Measurements from ENCODE around the gene OPN4. TPM values are rescaled to one million over a fixed set of nuclear protein-coding genes. Genes with fewer than 3 reads are reported as not detected.
"Not testable (repeated sequence)": the region's sequence is repeated elsewhere in the genome, so short reads cannot be mapped to it uniquely, and the experiment has no call there.

Gene OPN4
- total RNA-seq, 1 donor = not detected

- H3K9me3 ChIP-seq (ENCODE audit: low read depth, low read length) = no peaks in the 10 kb centered on the region
- no peak overlapping the region for H3K4me3 ChIP-seq (ENCODE audit: low read length)
- H3K27me3 ChIP-seq (ENCODE audit: insufficient read depth, low read length) = no peaks in the 10 kb centered on the region
- H3K4me1 ChIP-seq (ENCODE audit: insufficient read depth, low read length) = no peaks in the 10 kb centered on the region
Observed at GRCh38 chr10:86642499-86642898, 11.8 kb upstream of the OPN4 start.

GRCh38 chr10:86644152-86644793 is 10.1 kb upstream of the OPN4 start:
- Histone ChIP-seq H3K9me3 (ENCODE audit: low read depth, low read length) (no peaks in the 10 kb centered on the region), H3K4me3 (ENCODE audit: low read length) (no peak overlapping the region), H3K4me1 (ENCODE audit: insufficient read depth, low read length) (no peaks in the 10 kb centered on the region), H3K27me3 (ENCODE audit: insufficient read depth, low read length) (no peaks in the 10 kb centered on the region)

GRCh38 chr10:86644794-86645445 is 9.4 kb upstream of the OPN4 start:
- no peaks in the 10 kb centered on the region for H3K4me1 ChIP-seq (ENCODE audit: insufficient read depth, low read length)
- H3K9me3 ChIP-seq (ENCODE audit: low read depth, low read length) = no peaks in the 10 kb centered on the region
- no peaks in the 10 kb centered on the region for H3K27me3 ChIP-seq (ENCODE audit: insufficient read depth, low read length)
- no peak overlapping the region for H3K4me3 ChIP-seq (ENCODE audit: low read length)

GRCh38 chr10:86645621-86646165 is 8.7 kb upstream of the OPN4 start:
- not testable (repeated sequence) for H3K27me3 ChIP-seq (ENCODE audit: insufficient read depth, low read length); H3K9me3 ChIP-seq (ENCODE audit: low read depth, low read length); H3K4me1 ChIP-seq (ENCODE audit: insufficient read depth, low read length)

GRCh38 chr10:86646532-86646931 is 7.8 kb upstream of the OPN4 start:
- Histone ChIP-seq H3K4me3 (ENCODE audit: low read length) (no peak overlapping the region), H3K9me3 (ENCODE audit: low read depth, low read length) (no peaks in the 10 kb centered on the region), H3K4me1 (ENCODE audit: insufficient read depth, low read length) (no peaks in the 10 kb centered on the region), H3K27me3 (ENCODE audit: insufficient read depth, low read length) (no peaks in the 10 kb centered on the region)

More at GRCh38 chr10:86645621-86646165, 8.7 kb upstream of the OPN4 start:
- not testable (repeated sequence) for H3K4me3 ChIP-seq (ENCODE audit: low read length)

- H3K9me3 ChIP-seq (ENCODE audit: low read depth, low read length) = no peaks in the 10 kb centered on the region
- H3K4me3 ChIP-seq (ENCODE audit: low read length) = no peak overlapping the region
- no peaks in the 10 kb centered on the region for H3K27me3 ChIP-seq (ENCODE audit: insufficient read depth, low read length)
- H3K4me1 ChIP-seq (ENCODE audit: insufficient read depth, low read length) = no peaks in the 10 kb centered on the region
Observed at GRCh38 chr10:86646933-86647332, 7.4 kb upstream of the OPN4 start.

GRCh38 chr10:86647773-86648703 is 6.3 kb upstream of the OPN4 start:
- no peaks in the 10 kb centered on the region for H3K9me3 ChIP-seq (ENCODE audit: low read depth, low read length)
- no peaks in the 10 kb centered on the region for H3K4me1 ChIP-seq (ENCODE audit: insufficient read depth, low read length)
- H3K27me3 ChIP-seq (ENCODE audit: insufficient read depth, low read length) = no peaks in the 10 kb centered on the region
- no peak overlapping the region for H3K4me3 ChIP-seq (ENCODE audit: low read length)

- Histone ChIP-seq H3K27me3 (ENCODE audit: insufficient read depth, low read length) (no peaks in the 10 kb centered on the region), H3K4me1 (ENCODE audit: insufficient read depth, low read length) (no peaks in the 10 kb centered on the region), H3K9me3 (ENCODE audit: low read depth, low read length) (no peaks in the 10 kb centered on the region), H3K4me3 (ENCODE audit: low read length) (no peak overlapping the region)
Observed at GRCh38 chr10:86648704-86649427, 5.5 kb upstream of the OPN4 start.

GRCh38 chr10:86649471-86650150 is 4.7 kb upstream of the OPN4 start:
- H3K9me3 ChIP-seq (ENCODE audit: low read depth, low read length) = no peaks in the 10 kb centered on the region
- H3K4me1 ChIP-seq (ENCODE audit: insufficient read depth, low read length) = no peaks in the 10 kb centered on the region
- H3K27me3 ChIP-seq (ENCODE audit: insufficient read depth, low read length) = no peaks in the 10 kb centered on the region
- H3K4me3 ChIP-seq (ENCODE audit: low read length) = no peak overlapping the region

GRCh38 chr10:86650151-86650550 is 4.2 kb upstream of the OPN4 start:
- no peaks in the 10 kb centered on the region for H3K4me1 ChIP-seq (ENCODE audit: insufficient read depth, low read length)
- no peaks in the 10 kb centered on the region for H3K9me3 ChIP-seq (ENCODE audit: low read depth, low read length)
- no peak overlapping the region for H3K4me3 ChIP-seq (ENCODE audit: low read length)
- H3K27me3 ChIP-seq (ENCODE audit: insufficient read depth, low read length) = no peaks in the 10 kb centered on the region

GRCh38 chr10:86651021-86651471 is 3.3 kb upstream of the OPN4 start:
- H3K9me3 ChIP-seq (ENCODE audit: low read depth, low read length) = no peaks in the 10 kb centered on the region
- no peaks in the 10 kb centered on the region for H3K27me3 ChIP-seq (ENCODE audit: insufficient read depth, low read length)
- H3K4me3 ChIP-seq (ENCODE audit: low read length) = no peak overlapping the region
- no peaks in the 10 kb centered on the region for H3K4me1 ChIP-seq (ENCODE audit: insufficient read depth, low read length)

GRCh38 chr10:86651631-86652331 is 2.6 kb upstream of the OPN4 start:
- Histone ChIP-seq H3K27me3 (ENCODE audit: insufficient read depth, low read length) (no peaks in the 10 kb centered on the region), H3K4me1 (ENCODE audit: insufficient read depth, low read length) (no peaks in the 10 kb centered on the region), H3K9me3 (ENCODE audit: low read depth, low read length) (no peaks in the 10 kb centered on the region), H3K4me3 (ENCODE audit: low read length) (no peak overlapping the region)

- Histone ChIP-seq H3K4me3 (ENCODE audit: low read length) (no peak overlapping the region), H3K27me3 (ENCODE audit: insufficient read depth, low read length) (no peaks in the 10 kb centered on the region), H3K9me3 (ENCODE audit: low read depth, low read length) (no peaks in the 10 kb centered on the region), H3K4me1 (ENCODE audit: insufficient read depth, low read length) (no peaks in the 10 kb centered on the region)
Observed at GRCh38 chr10:86652361-86653202, 1.8 kb upstream of the OPN4 start.

Measured in mononuclear cell (primary cell).